Stimulated activated CD4-positive, alpha-beta T cell treated with anti-CD3 and anti-CD28 coated beads, Interleukin-1b, Interleukin-23, amount 100 ng/mL, for 1 hour (primary cell): ENCODE results near the gene TTBK1.
A peak's percentile ranks its signal among the peaks of the same experiment; 100 is the strongest.

Experiments
- DNase-seq, 2 donors: peaks; one replicate each; pipeline ENCODE4 v3.0.0-alpha.2; 2020; ENCODE audit warnings: low read depth in 2 of 2

TTBK1 gene

DNA sequence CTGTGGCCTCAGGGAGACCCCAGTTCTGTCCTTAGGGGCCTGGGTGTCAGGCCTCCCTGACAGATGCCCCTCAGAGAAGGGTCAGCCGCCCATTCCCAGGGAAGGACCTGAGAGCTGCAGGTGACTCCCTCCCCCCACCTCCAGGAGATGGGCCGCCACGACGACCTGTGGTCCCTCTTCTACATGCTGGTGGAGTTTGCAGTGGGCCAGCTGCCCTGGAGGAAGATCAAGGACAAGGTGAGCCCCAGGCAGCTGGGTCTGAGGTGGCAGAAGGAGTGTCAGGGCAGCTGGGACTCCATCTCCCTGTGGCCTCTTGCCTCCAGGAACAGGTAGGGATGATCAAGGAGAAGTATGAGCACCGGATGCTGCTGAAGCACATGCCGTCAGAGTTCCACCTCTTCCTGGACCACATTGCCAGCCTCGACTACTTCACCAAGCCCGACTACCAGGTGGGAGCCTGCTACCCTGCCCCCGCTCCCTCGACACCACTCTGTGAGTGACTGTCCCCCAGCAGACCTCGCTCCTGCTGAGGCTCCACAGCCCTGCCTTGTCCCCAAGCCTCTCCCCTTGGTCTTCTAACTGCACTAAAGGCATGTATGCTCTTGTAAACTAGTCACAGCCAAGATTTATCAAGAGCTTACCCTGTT lies 12.2 kb downstream of the TTBK1 start:
- no peak for DNase-seq

DNA sequence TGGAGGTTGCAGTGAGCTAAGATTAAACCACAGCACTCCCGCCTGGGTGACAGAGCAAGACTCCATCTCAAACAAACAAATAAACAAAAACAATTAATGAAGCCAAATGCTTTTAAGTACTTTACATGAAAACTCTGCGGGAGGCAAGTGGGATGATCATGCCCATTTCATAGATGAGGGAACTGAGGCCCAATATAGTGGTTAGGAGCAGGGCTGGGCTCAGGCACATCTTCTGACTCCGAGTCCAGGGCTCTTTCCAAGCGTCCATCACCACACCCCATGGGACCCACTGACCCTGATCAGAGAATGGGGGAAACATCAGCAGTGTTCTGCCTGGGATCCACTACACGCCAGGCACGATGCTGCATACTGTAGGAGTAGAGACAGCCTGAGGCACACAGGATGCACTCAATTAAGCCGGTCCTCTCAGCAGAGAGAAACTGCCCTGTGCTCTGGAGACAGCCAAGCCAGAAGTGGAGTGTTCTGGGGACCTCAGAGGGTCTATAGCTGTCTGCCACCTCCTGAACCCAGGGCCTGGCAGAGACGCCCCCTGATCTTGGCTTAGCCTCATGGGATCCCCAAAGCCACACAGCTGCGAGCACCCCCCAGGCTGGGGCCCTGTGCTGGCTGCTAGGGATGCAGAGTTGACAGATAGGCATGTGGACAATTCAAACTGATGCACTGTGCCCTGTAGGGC lies 13.5 kb downstream of the TTBK1 start:
- no peak for DNase-seq

DNA sequence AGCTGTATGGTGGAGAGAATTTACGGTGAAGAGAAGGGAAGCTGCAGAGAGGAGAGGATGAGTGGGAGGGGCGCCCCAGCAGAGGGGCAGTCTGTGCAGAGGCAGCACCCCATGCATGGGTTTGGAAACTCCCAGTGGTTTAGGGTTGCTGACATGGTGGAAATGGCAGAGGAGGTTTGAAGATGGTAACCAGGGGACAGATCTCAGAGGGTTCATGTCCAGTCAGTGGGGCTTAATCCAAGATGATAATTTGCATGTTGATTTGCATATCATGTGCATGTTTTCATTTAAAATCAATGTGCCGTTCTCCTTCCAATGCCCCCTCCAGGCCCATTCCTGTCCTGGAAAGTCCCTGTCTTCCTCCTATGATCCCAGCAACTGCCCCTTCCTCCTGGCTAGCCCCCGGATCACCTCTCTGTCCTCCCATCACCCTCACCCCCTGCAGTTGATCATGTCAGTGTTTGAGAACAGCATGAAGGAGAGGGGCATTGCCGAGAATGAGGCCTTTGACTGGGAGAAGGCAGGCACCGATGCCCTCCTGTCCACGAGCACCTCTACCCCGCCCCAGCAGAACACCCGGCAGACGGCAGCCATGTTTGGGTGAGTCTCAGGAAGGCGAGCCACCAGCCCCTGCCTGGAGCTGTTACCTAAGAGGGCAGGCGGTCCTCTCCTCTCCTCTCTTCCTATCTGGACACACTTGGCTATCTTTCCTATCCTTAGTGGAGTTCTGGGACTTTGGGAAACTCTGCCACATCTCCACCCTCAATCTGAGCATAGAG lies 14.3 kb downstream of the TTBK1 start:
- DNase-seq = no peak

DNA sequence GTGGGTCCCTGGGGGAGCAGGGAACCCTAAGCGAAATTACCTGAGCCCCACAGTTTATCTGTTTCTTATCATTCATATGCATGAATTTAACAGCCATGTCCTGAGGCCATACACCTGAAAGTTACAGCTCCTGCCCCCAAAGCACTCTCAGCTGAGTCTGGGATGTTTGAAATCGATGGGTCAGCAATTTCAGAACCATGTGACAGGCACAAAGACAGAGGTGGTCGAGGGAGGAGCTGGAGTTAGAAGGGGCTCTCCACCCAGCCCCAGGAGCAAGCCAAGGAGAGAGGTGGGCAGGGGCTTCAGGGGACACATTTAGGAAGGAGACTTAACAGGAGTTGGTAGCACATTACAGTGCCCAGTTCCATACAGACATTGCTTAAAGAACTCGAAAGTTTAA lies 14.9 kb downstream of the TTBK1 start:
- DNase-seq = no peak

DNA sequence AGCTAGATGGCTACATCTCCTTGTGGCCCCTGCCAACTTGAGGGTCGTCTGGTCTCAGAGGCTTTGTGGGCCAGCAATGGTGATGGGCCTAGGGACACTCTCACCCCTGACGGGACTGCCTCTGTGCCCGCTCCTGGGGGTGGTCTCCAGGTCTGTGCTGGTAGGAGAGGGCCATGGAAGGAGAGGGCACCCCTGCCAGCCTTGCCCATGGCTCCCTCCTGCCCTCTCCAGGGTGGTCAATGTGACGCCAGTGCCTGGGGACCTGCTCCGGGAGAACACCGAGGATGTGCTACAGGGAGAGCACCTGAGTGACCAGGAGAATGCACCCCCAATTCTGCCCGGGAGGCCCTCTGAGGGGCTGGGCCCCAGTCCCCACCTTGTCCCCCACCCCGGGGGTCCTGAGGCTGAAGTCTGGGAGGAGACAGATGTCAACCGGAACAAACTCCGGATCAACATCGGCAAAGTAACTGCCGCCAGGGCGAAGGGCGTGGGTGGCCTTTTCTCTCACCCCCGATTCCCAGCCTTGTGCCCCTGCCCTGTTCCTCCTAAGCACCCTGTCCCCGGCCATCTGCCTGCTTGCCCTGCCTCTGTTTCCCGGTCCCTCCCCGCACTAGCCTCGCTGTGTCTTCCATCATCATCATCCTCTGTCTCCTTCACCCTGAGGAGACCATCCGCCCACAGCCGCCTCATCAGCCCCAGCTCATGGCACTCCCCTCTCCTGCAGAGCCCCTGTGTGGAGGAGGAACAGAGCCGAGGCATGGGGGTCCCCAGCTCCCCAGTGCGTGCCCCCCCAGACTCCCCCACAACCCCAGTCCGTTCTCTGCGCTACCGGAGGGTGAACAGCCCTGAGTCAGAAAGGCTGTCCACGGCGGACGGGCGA lies 15.8 kb downstream of the TTBK1 start:
- DNase-seq = no peak

DNA sequence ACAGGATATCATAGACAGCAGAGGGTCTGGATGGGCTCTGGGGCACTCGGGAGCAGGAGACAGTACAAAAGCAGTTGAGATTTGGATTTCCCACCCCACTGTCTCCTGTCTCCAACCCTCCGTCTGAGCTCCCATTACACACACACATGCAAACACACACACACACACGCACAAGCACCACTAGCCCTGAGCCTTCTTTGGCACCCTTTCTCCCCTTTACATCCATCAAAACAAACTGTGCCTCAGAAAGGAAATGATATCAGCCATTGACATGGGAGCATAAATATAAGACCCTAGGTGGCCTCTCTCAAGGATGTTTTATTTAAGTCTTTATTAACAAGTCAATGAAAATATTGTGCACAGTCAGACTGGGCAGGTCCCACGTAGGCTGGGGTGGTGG lies 17.5 kb downstream of the TTBK1 start:
- DNase-seq = no peak

DNA sequence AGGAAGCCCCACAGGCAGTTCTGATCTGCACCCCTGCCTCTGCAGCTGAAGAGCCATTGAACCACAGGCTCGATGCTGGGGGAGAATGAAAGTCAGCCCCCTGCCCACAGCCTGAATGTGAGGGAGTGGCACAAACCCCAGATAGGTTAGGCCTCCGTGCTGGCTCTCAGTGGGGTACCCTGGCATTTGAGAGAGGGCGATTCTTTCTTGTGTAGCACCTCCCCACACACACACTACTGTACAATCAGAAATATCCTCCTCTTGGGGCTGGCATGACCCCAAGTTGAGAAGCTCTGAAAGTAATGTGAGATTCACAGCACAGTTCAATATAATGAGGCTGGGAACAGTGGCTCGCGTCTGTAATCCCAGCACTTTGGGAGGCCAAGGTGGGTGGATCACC lies 17.9 kb downstream of the TTBK1 start:
- DNase-seq = no peak

DNA sequence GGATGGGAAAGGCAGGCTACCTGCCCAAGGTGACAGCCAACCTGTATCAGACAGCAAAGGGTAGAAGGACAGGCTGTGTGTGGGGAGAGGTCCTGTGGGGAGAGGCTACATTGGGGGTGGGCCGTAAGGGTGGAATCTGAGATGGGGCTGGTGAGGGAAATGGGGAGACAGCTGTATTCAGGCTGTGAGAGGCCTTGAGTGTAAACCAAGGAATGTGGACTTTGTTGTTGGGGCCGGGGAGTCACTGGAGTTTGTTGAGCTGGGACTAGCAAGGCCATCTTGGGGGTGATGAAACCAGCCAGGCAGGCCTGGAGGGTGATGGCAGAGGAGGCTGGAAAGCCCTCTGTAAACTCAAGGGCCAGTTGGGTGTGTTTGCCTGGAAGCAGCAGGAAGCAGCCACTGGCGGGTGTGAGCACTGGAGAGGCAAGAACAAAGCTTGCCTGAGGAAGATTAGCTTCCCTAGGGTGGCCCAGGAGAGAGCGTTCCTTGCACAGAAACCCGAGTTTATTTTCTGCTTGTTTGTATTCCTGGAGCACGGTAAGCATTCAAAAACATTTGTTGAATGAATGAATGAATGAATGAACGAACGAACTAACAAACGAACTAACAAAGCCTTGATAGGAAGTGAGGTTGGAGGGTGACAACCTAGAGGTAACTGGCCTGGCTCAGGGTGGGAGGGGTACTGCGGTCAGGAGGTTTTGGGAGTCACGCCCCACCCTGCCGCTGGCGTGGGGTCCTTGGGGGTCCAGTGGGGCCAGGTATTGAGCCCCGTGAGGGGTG lies 18.9 kb downstream of the TTBK1 start:
- DNase-seq = no peak

DNA sequence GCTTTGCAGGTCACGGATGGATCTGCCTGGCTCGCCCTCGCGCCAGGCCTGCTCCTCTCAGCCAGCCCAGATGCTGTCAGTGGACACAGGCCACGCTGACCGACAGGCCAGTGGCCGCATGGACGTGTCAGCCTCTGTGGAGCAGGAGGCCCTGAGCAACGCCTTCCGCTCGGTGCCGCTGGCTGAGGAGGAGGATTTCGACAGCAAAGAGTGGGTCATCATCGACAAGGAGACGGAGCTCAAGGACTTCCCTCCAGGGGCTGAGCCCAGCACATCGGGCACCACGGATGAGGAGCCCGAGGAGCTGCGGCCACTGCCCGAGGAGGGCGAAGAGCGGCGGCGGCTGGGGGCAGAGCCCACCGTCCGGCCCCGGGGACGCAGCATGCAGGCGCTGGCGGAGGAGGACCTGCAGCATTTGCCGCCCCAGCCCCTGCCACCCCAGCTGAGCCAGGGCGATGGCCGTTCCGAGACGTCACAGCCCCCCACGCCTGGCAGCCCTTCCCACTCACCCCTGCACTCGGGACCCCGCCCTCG lies 19.6 kb downstream of the TTBK1 start:
- no peak for DNase-seq

DNA sequence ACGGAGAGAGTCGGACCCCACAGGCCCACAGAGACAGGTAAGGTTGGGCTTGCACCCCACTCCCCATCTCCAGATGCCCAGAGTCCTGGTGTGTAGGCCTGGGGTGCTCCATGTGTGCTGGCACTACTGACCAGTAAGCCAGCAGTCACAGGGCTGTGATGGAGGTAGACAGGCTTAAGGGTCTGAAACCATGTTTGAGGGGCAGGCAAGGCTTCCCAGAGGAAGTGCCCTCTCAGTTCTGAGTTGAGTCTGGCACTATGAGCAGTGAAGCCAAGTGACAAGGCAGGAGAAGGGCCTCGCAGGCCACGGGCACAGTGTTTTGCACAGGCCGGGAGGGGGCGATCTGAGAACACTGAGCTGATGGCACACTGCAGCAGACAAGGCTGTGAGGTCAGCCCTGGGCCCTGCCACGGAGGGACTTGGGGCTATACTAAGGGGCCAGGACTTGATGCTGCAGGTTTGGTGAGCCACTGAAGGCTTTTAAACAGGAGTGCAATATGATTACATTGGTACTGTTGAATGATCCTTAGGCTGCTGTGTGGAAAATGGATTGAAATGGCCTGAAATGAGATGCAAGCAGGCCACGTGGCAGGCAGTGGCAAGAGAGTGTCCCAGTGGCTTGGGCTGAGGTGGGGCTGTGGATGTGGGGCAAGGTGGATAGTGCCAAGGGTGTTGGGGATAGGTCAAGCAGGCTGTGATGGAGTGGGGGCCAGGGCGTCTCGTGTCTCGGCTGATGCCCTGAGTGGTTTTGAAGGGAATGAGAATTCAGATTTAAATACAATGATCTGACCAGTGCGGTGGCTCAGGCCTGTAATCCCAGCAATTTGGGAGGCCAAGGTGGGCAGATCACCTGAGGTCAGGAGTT lies 20.3 kb downstream of the TTBK1 start:
- DNase-seq = peak; percentile 50 to 57

DNA sequence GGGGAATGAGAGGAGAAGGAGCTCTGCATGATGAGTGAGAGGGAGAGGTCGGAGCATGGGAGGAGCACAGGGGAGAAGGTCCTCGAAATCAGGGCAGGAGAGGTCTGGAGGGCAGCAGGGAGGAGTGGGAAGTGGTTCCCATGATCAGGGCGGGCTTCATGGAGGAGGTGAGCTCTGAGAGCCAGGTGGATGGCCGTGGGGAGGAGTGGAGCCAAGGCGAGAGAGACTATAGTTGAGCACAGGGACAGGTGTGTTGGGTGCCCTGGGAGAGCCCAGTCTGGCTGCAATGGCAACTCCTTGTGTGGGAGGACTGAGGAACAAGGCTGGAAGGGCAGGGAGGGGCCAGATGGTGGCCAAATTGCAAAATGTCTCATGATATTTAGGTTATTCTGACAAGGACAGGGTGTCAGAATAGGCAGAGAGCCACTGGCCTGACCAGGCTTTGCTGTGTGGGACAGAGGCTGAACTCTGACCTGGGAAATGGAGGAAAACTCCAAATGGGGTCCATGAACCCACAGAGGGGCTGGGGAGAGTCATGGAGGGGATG lies 21.4 kb downstream of the TTBK1 start:
- no peak for DNase-seq

DNA sequence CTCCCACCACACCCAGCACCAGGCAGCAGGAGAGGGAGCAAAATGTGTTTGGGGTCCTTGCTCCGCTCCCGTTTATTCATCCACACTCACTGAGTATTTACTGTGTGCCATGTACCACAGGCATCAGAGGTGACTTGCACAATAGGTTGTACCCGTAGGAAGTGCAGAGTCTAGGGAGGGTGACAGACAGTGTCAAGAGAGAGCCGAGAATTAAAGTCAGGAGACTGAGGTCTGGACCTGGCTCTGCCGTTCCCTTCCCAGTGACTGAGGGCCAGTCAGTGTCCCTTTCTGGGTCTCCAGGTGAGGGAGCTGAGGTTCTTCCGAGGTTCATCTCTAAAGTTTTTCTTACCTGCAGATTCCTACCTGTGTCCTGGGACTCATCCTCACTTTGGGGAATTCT lies 22.3 kb downstream of the TTBK1 start:
- no peak for DNase-seq

DNA sequence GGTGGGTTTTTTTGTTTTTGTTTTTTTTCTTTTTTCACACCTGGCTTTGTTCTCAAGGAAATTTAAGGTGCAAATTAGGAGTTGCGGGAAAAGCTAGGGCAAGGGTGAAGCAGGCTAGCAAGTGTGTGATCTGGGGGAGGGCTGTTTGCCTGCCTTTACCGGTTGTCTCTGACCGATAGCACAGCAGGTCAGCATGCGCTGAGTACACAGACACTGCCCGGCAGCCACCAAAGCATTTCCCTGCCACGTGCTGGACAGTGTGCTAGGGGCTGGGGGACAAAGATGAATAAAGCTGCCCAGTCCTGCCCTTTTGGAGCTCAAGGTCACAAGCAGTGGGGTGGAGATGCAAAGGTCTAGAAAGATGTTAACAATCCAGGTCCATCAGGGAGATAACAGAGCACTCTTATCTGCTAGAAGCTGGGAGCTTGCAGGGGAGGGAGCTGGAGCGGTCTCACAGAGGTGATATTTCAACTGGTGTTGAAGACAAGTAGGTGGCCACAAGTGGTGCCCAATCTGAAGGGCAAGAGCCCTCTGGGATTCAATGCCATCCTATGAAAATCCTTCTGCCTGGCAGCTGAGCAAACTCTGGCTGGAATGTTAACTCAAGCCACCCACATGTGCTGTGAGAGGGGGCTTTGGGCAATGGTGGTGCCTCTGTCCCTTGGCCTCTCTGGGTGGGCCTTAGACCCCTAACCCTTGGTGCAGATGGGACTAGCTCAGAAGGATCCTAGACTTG lies 24.5 kb downstream of the TTBK1 start:
- no peak for DNase-seq

DNA sequence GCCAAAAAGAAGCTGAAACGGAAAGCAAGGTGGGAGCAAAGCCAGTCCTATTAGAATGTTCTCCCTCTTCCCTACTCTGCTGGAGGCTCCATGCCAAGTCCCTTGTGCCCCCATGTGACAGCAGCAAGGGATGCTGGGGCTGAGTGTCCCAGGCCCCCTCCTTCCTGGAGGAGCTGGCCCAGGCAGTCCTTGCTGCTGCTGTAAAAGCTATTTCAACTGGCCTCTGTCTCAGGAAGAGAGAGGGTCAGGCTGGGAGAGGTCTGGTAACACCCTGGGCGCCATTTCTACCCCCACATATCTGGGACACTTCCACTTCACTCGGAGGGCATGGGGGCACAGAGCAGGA lies 25.0 kb downstream of the TTBK1 start:
- no peak for DNase-seq

DNA sequence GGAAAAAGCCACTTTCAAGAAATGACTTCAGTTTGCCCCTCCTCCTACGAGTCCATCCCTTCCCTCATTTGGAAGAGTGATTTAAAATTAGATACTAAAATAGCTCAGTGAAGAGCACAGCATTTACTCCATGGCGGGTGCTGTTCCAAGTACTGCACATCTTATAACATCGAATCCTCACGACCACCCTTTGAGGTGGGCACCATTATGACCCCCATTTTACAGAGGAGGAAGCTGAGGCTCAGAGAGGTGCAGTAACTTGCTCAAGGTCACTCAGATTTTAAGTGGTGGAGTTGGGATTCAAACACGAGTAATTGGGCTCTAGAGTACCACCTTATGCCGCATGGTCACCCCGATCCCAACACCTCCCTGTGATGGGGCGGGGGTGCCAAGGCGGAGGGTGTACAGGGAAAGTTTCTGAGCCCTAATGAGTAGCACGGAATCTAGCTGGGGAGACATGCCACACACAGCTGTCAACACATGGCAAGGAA lies 25.5 kb downstream of the TTBK1 start:
- DNase-seq = no peak

DNA sequence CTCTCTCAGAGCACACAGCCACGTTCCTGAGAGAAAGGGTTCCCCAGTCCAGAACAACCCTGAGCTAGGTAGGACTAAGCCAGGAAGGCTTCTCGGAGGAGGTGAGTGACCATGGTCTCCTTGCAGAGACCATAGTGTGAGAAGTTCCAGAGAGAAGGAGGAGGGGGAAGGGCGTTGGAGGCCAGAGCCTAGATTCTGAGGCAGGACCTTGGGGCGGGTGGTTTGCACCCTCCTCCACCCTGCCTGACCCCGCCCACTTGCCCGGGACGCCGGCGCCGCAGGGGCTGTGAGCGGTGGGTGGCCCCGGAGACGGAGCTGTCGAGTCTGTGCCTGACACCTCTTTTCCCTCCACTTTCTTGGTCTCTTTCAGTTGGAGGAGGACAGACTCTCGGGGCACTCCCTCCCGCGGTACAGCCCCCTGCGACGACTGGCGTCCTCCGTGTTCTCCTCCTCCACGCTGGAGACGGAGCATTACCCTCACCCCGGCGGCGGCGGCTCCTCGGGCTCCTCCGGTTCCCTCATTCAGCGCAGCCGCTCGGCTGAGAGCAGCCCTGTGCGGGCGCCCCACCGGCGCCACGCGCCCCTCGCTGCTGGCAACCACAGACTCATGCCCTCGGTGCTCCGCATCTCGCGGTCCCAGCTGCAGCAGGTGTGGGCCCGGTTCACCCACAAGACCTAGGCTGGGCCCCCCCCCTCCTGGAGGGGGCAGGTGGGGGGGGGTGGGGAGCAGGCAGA lies 26.2 kb downstream of the TTBK1 start:
- DNase-seq = peak in 1 of 2 donors; percentile 21

DNA sequence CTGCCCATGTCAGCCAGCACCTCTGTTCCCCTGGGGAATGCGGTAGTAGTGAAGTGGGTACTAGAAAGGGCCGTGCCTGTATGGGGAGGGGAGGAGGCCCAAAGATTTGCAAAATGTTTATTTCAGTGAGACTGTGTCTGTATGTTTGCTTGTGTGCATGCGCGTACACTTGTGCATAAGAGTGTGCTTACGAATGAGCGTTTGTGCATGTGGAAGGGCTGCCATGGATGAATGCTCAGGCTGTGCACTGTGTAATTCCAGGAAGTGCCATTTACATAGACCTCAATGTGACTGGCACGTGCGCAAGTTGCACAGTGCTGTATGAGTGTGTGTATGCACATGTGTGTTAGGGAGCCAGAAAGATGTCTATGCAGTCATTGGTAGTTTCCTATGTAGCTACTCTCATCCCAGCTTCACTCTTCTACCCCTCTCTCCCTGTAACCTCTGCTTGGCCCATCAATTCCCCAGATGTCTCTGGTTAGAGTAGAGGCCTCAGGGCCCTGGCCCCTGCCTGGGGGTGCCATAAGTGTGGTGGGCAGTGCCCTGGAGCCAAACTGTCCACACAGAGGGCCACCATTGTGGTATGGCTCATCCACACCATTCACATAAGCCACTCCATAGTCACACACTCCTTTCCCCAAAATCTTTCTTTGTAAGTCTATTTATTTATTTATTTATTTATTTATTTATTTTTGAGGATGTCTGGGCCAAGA lies 28.0 kb downstream of the TTBK1 start:
- DNase-seq = no peak

DNA sequence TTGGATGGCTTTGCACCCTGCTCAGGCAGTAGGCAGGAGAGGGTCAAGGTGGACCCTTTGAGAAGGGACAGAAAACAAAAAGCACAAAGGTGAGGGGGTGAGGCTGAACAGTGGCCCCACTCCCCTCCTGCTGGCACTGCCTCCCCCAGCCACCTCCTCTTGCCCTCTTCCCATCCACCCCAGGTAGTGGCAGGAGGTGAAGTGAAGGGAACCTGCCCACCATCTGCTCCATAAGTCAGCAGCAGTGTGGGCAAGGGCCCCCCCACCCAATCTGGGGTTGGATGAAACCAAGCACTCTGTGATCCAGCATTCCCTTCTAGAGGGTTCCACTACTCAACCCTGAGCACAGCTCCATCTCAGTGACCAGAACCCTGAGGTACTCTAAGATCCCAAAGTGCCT lies 28.7 kb downstream of the TTBK1 start:
- DNase-seq = no peak
